AG08395 (cell line): ENCODE data around the gene CHMP2B.
A peak's percentile ranks its signal among the peaks of the same experiment; 100 is the strongest.

Experiments
- DNase-seq: peaks from one replicate; pipeline ENCODE4 v3.0.0; 2012; ENCODE audit warnings: mixed read lengths, low spot score

The CHMP2B gene, protein sequence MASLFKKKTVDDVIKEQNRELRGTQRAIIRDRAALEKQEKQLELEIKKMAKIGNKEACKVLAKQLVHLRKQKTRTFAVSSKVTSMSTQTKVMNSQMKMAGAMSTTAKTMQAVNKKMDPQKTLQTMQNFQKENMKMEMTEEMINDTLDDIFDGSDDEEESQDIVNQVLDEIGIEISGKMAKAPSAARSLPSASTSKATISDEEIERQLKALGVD

DNA sequence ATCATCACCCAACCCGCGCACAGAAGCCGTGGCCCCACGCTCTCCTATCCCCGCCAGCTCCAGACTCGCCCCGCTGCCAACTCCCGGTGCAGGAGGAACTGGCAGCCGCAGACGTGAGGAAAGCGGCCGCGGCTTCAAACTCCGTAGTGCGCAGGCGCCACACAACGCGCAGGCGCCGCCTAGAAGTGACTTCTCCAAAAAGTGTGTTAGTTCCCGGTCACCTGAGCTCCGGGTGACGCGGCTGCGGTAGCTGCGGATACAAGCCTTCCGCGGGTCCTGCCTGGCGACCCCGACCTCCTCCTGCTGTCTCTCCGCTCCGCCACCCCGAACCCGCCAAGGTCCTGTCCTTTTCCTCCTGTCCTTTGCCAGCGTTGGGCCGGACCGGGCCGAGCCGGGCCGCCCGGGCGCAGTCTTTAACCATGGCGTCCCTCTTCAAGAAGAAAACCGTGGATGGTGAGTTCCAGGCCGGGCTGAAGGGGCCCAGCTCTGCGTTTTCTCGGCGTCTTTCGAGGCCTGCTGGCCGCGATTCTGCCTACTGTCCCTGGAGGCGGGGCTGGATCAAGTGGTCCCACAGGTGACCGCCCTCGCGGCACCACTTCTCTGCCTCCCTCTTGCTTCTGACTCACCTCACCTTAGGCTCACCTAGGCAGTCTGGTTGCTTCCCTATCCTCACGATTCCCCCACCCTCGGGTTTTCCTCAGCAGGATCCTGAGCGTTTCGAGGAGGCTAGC is at the start of gene CHMP2B:
Gene CHMP2B, plus strand, starts transcription at position 206 of the 731 bp plus-strand sequence. Its CDS starts 214 bp downstream, at position 420.
- DNase-seq: peak; percentile 94

DNA sequence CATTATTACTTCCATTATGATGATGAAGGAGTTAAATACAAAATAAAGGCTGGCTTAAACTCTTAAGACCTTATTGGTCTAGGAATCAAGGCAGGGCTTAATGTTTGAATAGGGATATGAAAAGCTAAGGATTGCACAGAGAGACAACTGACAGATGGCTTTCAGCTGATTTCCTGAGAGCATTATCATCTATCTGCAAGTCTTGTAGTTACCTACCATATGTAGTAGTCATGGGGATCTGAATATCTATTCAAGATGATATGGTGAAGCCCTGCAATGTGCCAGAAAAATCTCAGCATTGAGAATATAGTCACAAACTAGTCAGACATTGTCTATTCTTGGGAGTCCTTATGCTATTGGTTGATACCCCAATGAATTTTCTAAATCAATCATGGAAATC is 47.5 kb upstream of the CHMP2B start:
- DNase-seq: no peak

DNA sequence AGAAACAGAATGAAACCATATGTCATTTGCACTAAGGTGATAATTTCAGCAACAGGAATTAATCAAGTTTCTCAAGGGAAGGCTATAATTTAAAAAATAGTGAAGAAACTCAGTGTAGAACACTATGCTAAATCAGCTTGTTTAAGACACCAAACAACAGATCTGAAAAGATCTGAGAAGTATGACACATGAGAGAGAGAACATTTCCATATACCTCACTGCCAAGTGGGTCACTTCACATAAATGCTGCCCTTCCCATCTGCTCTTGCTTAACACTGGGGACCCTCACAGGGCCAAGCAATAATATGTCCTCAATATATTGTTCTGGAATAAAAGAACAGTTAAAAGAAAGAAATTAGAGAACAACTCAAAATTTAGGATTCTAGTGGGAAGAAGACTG is 45.6 kb upstream of the CHMP2B start:
- DNase-seq: no peak

DNA sequence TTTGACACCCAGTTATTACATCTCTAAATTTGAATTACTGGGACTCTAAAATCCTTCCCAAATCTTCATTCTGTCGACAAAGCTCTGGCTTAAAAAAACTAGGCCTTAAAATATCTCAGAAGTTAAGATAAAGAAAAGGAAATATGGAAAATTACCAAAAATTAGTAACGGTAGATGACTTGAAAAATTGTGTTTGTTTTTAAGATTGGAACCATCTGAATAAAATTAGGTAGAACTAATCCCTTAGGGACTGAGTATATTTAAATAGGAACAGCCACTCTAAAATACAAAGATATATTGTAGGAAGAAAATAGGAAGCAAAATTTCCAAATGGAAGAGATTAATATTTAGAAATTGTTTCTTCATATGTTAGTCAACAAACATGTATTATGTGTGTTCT is 45.1 kb upstream of the CHMP2B start:
- no peak for DNase-seq

DNA sequence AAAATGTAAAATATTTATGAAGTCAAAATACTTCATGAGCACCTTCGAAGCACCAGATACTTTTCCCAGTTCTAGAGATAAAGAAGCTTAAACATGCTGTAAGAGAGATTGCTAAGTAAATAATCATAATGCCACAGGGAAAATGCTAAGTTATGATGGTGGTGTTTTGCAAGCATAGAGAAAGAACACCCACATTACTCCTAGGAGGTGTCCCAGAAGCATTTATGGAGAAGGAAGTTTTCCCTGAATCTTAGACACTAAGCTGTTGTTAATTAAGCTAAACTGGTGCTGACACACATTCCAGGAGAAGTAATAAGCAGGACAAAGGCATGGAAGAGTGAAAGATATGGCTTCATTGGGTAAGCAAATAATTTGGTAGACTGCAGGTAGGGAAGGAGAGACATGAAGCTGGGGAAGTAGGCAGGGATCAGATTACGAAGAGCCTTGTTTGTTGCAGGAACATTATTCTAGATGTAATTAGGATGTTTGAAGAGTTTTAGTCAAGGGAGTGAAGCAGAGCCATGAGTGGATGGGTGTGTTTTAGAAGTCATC is 40.4 kb upstream of the CHMP2B start:
- no peak for DNase-seq

DNA sequence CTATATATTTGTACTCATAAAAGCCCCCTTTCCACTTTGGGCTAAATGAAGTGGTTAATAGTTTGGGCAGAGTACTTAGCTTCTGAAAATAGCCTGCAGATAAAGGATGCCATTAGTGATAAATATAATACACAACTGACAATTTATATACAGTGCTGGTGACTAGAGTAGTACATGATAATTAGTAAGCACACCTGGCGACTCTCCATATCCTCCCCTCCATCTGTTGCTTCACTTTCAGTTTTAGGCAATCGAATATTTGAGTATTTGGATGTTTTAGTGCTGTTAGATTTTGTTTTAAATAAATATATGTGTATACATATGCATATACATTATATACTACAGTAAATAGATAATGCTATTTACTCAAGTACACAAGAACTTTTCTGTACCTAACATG is 35.9 kb upstream of the CHMP2B start:
- no peak for DNase-seq

DNA sequence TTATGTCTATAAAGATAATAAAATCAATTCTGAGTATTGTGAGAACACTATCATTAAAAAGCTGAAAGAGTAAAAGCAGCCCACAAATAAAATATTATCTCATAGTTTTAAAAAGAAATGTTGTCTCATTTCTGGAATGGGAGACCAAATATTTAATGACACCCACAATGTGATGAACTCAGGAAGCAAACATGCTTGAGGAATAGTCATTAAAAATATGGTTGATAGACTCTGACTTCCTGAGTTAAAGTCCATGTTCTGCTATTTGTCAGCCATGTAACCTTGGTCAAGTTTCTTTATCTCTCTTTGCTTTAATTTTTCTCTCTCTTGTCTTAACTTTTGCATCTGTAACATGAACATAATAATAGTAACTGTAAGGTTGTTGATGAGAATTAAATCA is 35.5 kb upstream of the CHMP2B start:
- no peak for DNase-seq

DNA sequence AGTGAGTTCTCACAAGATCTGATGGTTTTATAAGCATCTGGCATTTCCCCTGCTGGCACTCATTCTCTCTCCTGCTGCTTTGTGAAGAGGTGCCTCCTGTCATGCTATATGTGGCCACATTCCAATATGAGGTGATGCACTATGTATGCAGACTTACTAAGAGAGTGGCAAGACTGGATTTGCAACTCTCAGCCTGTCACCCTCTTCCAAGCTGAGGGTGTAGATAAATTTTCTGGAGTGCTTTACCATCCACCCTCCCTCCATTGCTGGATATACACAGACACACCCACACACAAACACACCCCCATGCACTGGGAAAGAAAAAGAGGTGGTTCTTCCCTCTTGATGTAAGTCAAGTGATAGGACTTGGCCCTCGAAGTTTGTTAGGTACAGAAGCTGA is 30.2 kb upstream of the CHMP2B start:
- no peak for DNase-seq

DNA sequence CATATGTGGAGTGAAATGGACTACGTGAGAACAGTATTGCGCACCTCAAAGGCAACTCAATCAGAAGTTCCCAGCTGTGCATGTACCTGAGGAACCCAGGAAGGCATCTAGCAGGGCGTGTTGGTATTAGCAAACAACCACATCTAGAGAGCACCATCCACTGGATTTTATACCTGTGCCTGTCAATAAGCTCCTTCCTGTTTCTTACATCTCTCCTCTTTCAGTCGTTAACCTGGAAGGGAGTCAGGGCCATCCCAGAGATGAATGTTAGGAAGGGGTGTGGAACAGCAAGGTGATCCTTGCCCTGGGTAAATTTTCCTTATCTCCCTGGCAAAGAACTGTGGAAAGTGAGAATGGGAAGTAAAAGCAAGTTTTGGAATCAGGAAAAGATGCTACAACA is 29.6 kb upstream of the CHMP2B start:
- no peak for DNase-seq

DNA sequence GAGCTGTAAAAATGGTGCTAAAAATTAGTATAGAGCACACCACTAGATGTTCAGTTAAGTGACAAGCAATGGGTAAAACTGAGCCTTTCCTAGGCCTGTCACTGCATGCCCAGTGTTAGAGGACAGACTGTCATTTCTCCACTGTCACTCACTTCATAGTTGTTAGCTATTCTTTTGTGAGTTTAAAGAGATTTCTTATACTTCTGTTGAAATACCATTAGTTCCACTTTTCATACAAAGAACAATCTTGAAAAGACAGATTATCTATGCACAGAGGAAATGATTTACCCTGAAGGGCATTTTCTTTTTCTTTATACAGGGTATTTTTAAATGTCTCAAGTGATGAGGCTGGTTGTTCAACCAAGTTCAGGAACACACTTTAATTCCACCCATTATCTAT is 28.3 kb upstream of the CHMP2B start:
- DNase-seq: no peak

DNA sequence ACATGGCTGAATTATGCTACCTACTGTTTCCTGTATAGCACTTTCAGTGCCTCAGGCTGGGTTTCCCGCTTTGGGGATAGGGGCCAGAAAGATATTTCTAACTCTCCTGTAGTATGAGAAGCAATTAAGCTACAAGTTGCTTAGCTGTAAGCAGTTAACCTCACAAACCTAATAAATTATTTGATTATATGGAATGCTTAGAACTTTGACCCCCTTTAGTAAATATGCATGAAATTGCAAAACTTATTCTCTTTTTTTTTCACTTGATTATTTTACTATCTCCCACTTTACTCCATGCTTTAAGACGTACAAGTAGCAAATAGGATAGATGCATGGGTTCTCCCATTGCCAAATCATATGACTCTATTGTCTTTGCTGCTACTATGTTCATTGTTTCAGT is 27.5 kb upstream of the CHMP2B start:
- no peak for DNase-seq

DNA sequence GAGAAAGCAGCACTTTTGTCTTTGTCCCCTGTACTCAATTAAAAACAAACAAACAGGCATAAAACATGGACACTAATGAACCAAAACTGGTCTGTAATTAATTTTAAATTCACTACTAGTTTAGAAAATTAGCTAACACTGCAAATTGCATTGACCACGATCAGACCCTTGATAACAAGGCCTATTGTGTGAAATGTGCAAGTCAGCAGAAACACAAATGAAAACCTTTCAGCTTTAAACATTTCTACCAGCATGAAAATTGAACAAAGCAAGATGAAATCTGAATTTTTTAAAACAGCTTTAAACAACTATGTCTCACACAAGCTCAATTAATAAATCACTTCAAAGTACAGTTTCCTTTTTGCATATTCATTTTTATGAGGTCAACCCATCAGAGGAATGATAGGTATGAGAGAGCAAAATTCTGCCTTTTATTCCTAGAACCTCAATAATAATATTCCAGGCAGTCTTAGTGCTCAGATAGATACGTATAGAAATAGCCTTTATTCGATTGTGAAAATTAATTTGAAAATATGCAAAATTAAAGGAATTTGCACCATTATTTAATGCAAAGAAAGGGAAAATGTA is 27.0 kb upstream of the CHMP2B start:
- no peak for DNase-seq

DNA sequence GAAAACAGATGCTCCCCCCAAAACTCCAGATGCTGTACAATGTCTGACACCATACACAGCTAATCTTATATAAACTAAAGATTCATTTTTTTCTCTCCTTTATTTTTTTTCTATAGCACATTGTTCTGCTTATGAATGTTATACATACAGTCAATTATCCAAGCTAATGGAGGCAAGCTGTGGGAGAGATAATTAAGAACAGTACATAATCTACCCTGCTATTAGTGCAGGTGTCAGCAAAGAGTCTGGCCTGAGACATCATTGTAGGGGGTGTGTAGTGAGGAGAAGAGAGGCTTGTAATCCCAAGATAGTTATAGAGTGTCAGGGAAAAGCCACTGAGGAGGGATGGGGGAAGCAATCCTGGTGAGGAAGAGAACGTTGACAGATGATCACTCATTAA is 25.4 kb upstream of the CHMP2B start:
- no peak for DNase-seq

DNA sequence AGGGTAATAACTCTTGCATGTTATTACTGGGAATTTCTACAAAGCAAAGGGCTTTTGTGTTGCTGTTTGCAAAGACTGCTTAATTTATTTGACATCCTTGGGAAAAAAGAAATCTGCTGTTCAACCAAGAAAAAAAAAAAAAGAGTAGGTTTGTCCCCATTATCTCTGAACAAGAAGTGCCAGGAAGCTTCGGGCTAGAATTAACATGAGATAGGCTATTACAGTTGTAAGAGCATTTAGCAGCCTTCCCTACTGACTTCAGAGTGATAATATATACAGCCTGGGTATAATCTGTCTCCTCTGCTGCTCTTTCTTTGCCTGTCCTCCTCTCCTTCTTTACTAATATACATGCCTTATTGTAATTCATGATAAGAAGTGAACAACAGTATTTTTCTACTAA is 23.3 kb upstream of the CHMP2B start:
- DNase-seq: no peak

DNA sequence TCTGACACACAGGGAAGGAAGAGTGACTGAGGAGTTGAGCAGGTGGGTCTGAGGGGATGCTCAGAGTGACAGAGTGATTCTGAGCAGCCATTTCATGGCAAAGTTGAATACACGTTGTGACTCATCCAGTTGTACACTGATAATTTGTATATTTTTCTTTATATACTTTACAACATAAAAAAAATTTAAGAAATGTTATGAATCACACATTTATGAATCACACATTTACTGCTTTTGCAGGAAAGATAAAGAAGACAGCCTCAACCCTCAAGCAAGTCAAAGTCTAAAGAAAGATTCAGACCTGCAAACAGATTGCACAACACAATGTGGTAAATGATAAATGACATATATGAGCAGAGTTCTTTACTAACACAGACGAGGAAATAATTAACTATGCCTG is 21.0 kb upstream of the CHMP2B start:
- DNase-seq: peak; percentile 38

DNA sequence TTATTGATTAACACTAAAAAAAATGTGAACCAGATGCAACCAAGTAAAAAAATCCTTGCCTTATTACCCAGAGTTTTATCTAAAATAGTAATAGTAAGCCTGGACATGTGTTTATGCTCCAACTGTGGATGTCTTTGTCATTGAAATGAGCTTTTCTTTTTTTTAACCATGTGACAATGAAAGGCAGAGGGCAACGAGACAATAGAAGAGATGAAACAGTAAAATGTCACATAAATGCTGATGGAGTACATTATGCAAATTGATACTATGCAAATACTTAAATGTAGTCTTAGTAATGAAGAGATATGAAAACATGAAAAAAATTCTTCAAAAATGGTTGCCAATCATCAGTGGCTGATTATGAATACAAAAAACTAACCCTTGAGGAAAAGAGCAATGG is 20.5 kb upstream of the CHMP2B start:
- DNase-seq: no peak

DNA sequence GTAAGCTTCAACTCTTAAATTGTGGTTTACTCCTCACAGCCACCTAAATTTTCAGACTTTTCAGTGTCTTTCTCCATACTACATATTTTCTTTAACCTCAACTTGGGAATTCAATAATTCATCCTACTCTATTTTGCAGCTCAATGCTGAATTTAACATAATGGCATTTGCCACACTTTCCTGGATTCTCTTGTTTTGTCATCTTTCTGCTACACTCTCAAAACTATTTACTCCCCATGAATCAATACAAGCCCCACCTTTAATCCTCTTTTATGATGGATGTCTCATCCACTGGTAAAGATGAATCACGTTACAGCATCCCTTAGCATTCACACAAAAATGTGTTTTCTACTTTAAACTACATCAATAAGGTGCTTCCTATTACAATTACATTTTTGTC is 19.6 kb upstream of the CHMP2B start:
- DNase-seq: peak; percentile 24

DNA sequence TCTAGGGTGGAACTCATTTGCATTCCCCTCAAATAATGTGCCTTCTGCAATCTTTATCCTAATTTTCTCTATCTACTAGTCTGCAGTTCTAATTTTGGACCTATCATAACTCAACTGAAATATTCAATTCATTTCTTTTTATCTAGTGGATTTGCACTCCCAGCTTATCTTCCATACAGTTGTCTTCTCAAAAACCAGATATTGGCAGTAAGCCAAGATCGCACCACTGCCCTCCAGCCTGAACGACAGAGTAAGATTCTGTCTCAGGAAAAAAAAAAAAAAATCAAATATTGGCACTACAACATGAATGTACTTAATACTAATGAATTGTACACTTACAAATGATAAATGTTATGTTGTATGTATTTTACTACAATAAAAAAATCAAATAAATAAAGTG is 18.0 kb upstream of the CHMP2B start:
- no peak for DNase-seq

DNA sequence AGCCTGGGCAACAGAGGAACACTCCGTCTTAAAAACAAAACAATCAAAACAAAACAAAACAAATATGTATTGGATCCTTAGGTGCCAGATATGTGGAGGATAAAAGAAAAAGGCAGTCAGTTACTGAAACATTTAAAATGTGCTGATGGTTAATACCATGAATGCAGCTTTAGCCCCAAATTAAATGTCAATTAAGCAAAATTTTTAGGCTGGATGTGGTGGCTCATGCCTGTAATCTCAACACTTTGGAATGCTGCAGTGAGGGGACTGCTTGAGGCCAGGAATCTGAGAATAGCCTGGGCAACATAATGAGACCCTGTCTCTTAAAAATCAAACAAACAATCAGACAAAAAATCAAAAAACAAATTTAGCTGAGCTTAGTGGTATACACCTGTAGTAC is 8.5 kb upstream of the CHMP2B start:
- no peak for DNase-seq

DNA sequence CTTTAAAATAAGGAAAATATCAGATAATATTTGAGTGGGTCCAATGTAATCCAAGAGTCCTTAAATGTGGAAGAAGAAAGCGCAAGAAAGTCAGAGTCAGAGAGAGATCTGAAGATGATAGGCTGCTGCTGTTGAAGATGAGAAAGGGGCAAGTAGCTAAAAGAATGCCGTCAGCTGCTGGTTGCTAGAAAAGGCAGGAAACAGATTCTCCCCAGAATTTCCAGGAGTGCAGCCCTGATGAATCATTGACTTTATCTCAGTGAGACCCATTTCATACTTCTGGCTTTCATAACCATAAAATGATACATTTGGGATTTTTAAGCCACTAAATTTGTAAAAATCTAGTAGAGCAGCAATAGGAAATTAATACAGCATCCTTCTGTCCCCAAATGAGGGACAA is 7.5 kb upstream of the CHMP2B start:
- DNase-seq: no peak

DNA sequence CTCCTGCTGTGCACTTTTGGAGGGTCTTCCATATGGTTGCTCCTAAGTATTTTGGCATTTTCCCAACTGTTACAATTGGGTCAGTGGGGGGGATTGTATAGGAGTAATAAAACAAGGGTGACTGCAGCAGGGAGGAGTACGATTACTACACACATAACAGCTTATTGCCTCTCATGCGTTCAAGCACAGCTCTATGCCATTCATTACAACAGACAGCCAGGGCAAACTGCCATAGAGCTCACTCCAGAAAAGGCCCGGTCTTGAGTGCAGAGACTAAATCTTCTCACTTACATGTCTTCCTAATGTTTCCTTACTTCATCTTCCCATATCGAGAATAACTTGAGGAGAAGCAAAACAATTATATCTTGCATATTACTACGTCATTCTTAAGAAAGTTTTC is 1.4 kb upstream of the CHMP2B start:
- no peak for DNase-seq

DNA sequence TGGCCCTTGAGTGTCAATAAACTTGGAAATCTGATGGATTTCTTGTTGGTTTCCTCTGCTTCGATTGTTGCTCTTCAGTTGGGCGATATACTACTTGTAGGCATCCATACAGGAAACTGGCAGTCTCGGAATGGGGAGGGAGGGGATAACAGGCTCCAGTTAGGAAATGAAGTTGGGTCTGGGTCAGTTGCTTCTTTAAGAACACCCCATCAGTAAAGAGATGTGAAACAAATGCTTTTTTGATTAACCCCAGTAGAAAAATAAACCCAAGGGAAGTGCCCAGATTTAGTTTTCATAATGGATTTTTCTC is 681 bp downstream of the CHMP2B start:
- no peak for DNase-seq

DNA sequence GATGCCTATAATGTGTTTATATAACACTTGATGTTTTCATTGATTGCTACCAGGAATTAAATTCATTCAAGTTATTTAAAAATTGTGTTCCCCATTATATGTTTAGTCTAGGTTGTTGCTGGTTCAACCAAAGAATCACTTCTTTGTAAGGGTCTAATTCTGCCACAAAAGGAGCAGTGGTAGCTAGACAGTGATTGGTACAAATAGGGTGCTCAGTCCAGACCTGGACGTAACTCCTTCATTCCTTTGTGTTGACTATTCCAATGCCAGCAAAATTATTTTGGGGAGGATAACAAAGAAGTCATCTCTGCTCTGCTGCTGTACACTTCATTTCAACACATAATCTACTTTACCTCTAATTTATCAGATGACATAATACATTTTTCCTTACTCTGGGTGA is 1.2 kb downstream of the CHMP2B start:
- peak; percentile 40 for DNase-seq

DNA sequence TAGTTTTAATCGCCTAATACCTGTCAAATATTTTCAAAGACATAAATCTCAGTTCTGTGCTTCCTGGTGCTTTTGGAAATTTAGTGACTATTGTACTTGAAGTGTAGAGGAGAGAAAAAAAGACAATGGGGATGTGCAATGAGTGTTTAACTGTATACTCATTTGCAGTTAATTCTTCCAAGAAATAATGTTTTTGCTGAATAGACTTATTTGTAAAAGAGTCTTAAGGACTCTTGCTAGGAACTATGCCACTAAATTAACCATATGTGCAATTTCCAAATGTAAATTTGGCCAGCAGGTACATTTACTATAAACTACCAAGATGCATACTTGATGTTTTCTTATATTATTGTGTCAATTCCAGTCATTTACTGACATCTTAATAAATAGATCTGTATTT is 2.0 kb downstream of the CHMP2B start:
- DNase-seq: no peak
